H1 (cell line): Measurements from ENCODE around the gene UBE2E1. TPM values are rescaled to one million over a fixed set of nuclear protein-coding genes. Genes with fewer than 3 reads are reported as not detected.

Experiments
- CTCF ChIA-PET: fragments of 300-600 bp; sonication (Branson Sonifier 250); formaldehyde crosslinking; loops from one replicate; lab custom pipeline; 2021; ENCODE audit not compliant: partially characterized antibody; lab: Charles Lee
- POLR2A ChIA-PET: fragments of 300-600 bp; sonication (Branson Sonifier 250); formaldehyde crosslinking; loops from one replicate; lab custom pipeline; 2021; ENCODE audit warnings: inconsistent platforms; ENCODE audit not compliant: partially characterized antibody; lab: Charles Lee
- DNase-seq, 2 experiments: peaks; one replicate each; pipeline versions ENCODE4 v3.0.0 to v3.0.0-alpha.2; 2010 to 2022; ENCODE audit warnings: low spot score in 2 of 2, low read depth in 1 of 2, mixed read lengths in 1 of 2
- FAIRE-seq: peaks from 2 replicates; lab custom pipeline; 2011; peaks lifted over from hg19 to GRCh38; lab: Jason Lieb, UNC
- H2AFZ ChIP-seq: 2 replicates; pipeline ENCODE4 v1.8.1; 2012; ENCODE audit warnings: low read length, inconsistent platforms
- H2AK5ac ChIP-seq: 2 replicates; pipeline ENCODE4 v1.6.1; 2013; ENCODE audit warnings: low read depth, low read length
- H2BK120ac ChIP-seq: replicated peaks from 2 replicates; pipeline ENCODE3; 2013; ENCODE audit warnings: low read depth, low read length, inconsistent platforms
- H2BK12ac ChIP-seq: 2 replicates; pipeline ENCODE4 v1.6.1; 2013; ENCODE audit warnings: low read depth, low read length
- H2BK15ac ChIP-seq: 2 replicates; pipeline ENCODE4 v1.6.1; 2013; ENCODE audit warnings: low read length
- H2BK20ac ChIP-seq: 2 replicates; pipeline ENCODE4 v1.6.1; 2013; ENCODE audit warnings: low read length
- H2BK5ac ChIP-seq: 2 replicates; pipeline ENCODE4 v1.6.1; 2013; ENCODE audit warnings: low read depth, low read length
- H3K14ac ChIP-seq: 2 replicates; pipeline ENCODE4 v1.6.1; 2013; ENCODE audit warnings: inconsistent platforms; ENCODE audit not compliant: insufficient read length
- H3K18ac ChIP-seq: 2 replicates; pipeline ENCODE4 v1.6.1; 2013; ENCODE audit warnings: low read length; ENCODE audit errors: extremely low read depth
- H3K23ac ChIP-seq: 2 replicates; pipeline ENCODE4 v1.6.1; 2013; ENCODE audit warnings: inconsistent platforms; ENCODE audit not compliant: insufficient read length
- H3K23me2 ChIP-seq: 2 replicates; pipeline ENCODE4 v1.6.1; 2013; ENCODE audit warnings: low read depth, low read length
- H3K27ac ChIP-seq: 2 replicates; pipeline ENCODE4 v1.6.1; 2011; ENCODE audit warnings: low read depth, low read length, inconsistent platforms
- H3K27me3 ChIP-seq, 4 experiments: replicated peaks in 1 of 4; 1 replicate in 1 of 4; 2 replicates in 3 of 4; pipeline versions ENCODE4 v1.6.1 to v1.8.1; 2011 to 2013; ENCODE audit warnings: low read length in 3 of 4, mild to moderate bottlenecking in 3 of 4, inconsistent platforms in 2 of 4, mixed read lengths in 2 of 4, moderate library complexity in 1 of 4; ENCODE audit not compliant: control insufficient read depth in 3 of 4, insufficient read depth in 3 of 4; ENCODE audit errors: extremely low read depth in 1 of 4
- H3K36me3 ChIP-seq, 4 experiments: 2 replicates each; pipeline versions ENCODE4 v1.6.1 to v1.8.1; 2011 to 2013; ENCODE audit warnings: mild to moderate bottlenecking in 4 of 4, low read length in 3 of 4, moderate library complexity in 2 of 4, control low read depth in 1 of 4, inconsistent platforms in 1 of 4; ENCODE audit not compliant: insufficient read depth in 4 of 4, control insufficient read depth in 2 of 4
- H3K4ac ChIP-seq: replicated peaks from 2 replicates; pipeline ENCODE3; 2013; ENCODE audit warnings: low read length, low read depth, mixed read lengths, inconsistent platforms; ENCODE audit not compliant: insufficient read length
- H3K4me1 ChIP-seq, 4 experiments: replicated peaks in 1 of 4; 1 replicate in 1 of 4; 2 replicates in 3 of 4; pipeline versions ENCODE4 v1.6.1 to v1.8.1; 2011 to 2013; ENCODE audit warnings: low read length in 3 of 4, inconsistent platforms in 2 of 4, mixed read lengths in 1 of 4; ENCODE audit not compliant: insufficient read depth in 4 of 4, control insufficient read depth in 3 of 4
- H3K4me2 ChIP-seq, 2 experiments: 2 replicates each; pipeline versions ENCODE4 v1.6.1 to v1.8.1; 2011 to 2013; ENCODE audit warnings: low read depth in 2 of 2, low read length in 2 of 2, control low read depth in 1 of 2, inconsistent platforms in 1 of 2, mild to moderate bottlenecking in 1 of 2; ENCODE audit not compliant: insufficient read depth in 1 of 2
- H3K4me3 ChIP-seq, 4 experiments: fragments of 200-600, 300-600 bp in 1 of 4; sonication (generic), shearing (Covaris generic), sonication (Bioruptor Twin) in 1 of 4; 2 replicates each; pipeline versions ENCODE4 v1.5.1 to v1.8.1; 2011 to 2016; ENCODE audit warnings: low read length in 4 of 4, low read depth in 3 of 4, control low read depth in 2 of 4, inconsistent platforms in 2 of 4, mild to moderate bottlenecking in 2 of 4, mixed read lengths in 1 of 4, moderate library complexity in 1 of 4; ENCODE audit not compliant: insufficient read depth in 2 of 4; ENCODE audit errors: extremely low read depth in 1 of 4
- H3K56ac ChIP-seq: replicated peaks from 2 replicates; pipeline ENCODE3; 2013; ENCODE audit warnings: low read depth, mild to moderate bottlenecking, mixed read lengths, low read length, inconsistent platforms; ENCODE audit not compliant: insufficient read length
- H3K79me1 ChIP-seq: 2 replicates; pipeline ENCODE4 v1.6.1; 2013; ENCODE audit warnings: low read depth, low read length, control low read depth
- H3K79me2 ChIP-seq, 2 experiments: 2 replicates each; pipeline versions ENCODE4 v1.6.1 to v1.8.1; 2012 to 2013; ENCODE audit warnings: low read length in 2 of 2, mild to moderate bottlenecking in 2 of 2, inconsistent platforms in 1 of 2; ENCODE audit not compliant: insufficient read depth in 2 of 2, control insufficient read depth in 1 of 2
- H3K9ac ChIP-seq, 4 experiments: replicated peaks in 1 of 4; 1 replicate in 1 of 4; 2 replicates in 3 of 4; pipeline versions ENCODE4 v1.6.1 to v1.8.1; 2011 to 2013; ENCODE audit warnings: low read depth in 3 of 4, low read length in 3 of 4, control low read depth in 2 of 4, mild to moderate bottlenecking in 2 of 4, moderate library complexity in 2 of 4, inconsistent platforms in 1 of 4; ENCODE audit errors: extremely low read depth in 1 of 4
- H3K9me3 ChIP-seq, 2 experiments: 2 replicates each; pipeline versions ENCODE4 v1.6.1 to v1.8.1; 2012 to 2013; ENCODE audit warnings: mild to moderate bottlenecking in 2 of 2, moderate library complexity in 2 of 2, control low read depth in 1 of 2, inconsistent platforms in 1 of 2, low read depth in 1 of 2, low read length in 1 of 2, mixed read lengths in 1 of 2; ENCODE audit not compliant: insufficient read depth in 2 of 2
- H4K20me1 ChIP-seq, 2 experiments: replicated peaks in 1 of 2; 2 replicates each; pipeline versions ENCODE3 to v1.8.1; 2011 to 2013; ENCODE audit warnings: inconsistent platforms in 2 of 2, low read length in 2 of 2, mild to moderate bottlenecking in 1 of 2; ENCODE audit not compliant: insufficient read depth in 2 of 2, control insufficient read depth in 1 of 2
- H4K5ac ChIP-seq: 2 replicates; pipeline ENCODE4 v1.6.1; 2013; ENCODE audit warnings: low read length, low read depth, mixed read lengths, inconsistent platforms; ENCODE audit not compliant: insufficient read length
- H4K8ac ChIP-seq: 2 replicates; pipeline ENCODE4 v1.8.0; 2013; ENCODE audit warnings: mild to moderate bottlenecking, moderate library complexity, low read length, inconsistent platforms; ENCODE audit not compliant: insufficient read depth; ENCODE audit errors: extremely low read depth
- H4K91ac ChIP-seq: replicated peaks from 2 replicates; pipeline ENCODE3; 2013; ENCODE audit warnings: low read length, mixed read lengths, inconsistent platforms; ENCODE audit not compliant: insufficient read length
- NRF1 ChIP-seq: IDR thresholded peaks from 2 replicates; pipeline ENCODE4 v1.6.1; 2011; ENCODE audit warnings: mild to moderate bottlenecking, low read depth, low read length, improper control_type of control experiment
- WGBS, 2 experiments: shearing (Covaris generic) in 1 of 2; methylation state at CpG; one replicate each; pipeline versions ENCODE4 v1.1.6 to v1.1.7; 2013 to 2015; ENCODE audit warnings: low lambda C conversion rate in 2 of 2, mixed read lengths in 2 of 2, inconsistent platforms in 1 of 2, low coverage in 1 of 2, missing lambda C conversion rate in 1 of 2; ENCODE audit not compliant: insufficient replicate concordance in 2 of 2, insufficient coverage in 1 of 2, insufficient read length in 1 of 2; ENCODE audit errors: extremely low coverage in 1 of 2, missing lambda C conversion rate in 1 of 2; 5-methylcytosine and 5-hydroxymethylcytosine counted together
- polyA plus RNA-seq, 7 experiments: library from polyadenylated mRNA; depleted of rRNA in 3 of 7; stranded (reverse) in 5 of 7; unstranded in 2 of 7; fragments of >200 nt in 5 of 7; fragments of 200-250 nt in 2 of 7; gene quantifications; 1 replicate in 5 of 7; 2 replicates in 1 of 7; 4 replicates in 1 of 7; pipeline versions ENCODE4 v1.2.1 to v1.2.3, GENCODE V29; 2011 to 2013; ENCODE audit warnings: missing spikeins in 2 of 7, mixed read lengths in 2 of 7
- total RNA-seq: library from RNA; stranded (reverse); fragmentation: NEBNext Ultra II Directional; extraction: Animal tissue kit (Norgen Biotek cat#: 25700); gene quantifications from 2 replicates; pipeline ENCODE4 v1.2.1, GENCODE V29; 2021

UBE2E1 gene
- total and polyA plus RNA-seq, 2 of the 8 experiments (the other 6 are each of a cell fraction or from before 2014, with no cell fraction given), result 109 to 141 TPM

DNA sequence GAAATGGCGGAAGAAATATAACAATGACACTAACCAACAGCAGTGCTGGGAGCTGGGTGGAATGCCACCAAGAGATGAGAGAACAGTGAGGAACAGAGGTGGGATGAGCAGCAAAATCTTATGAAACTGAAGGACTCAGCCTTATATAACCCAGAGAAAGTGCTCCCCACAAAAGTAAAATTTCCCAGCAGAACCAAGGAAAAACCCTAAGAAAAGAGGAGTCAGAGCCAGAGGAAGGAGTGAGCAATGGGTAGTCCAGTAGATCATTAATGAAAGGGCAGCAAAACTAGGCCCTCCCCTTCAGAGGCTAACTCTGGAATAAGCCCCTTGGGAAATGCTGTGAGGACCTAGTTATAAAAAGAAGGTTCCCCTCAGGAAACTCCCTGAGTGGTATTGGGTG lies 24.7 kb upstream of the UBE2E1 start:
- Histone ChIP-seq H2AK5ac (no peak overlapping the region), H4K5ac (no peak overlapping the region), H3K79me2 (no peaks in the 10 kb centered on the region), H3K9me3 (no peaks in the 10 kb centered on the region), H2BK5ac (no peak overlapping the region), H4K20me1 (no peaks in the 10 kb centered on the region), H3K18ac (no peak overlapping the region), H2AFZ (0 out of 2 replicates have a peak overlapping the region, but pooled peaks have one; percentile 4), H3K56ac (no peak overlapping the region), H3K79me1 (no peaks in the 10 kb centered on the region), H3K4me3 (no peak overlapping the region), H2BK15ac (no peak overlapping the region), H3K27ac (no peak overlapping the region), H2BK12ac (no peak overlapping the region), H3K23ac (no peak overlapping the region), H4K91ac (no peak overlapping the region), H3K23me2 (no peaks in the 10 kb centered on the region), H2BK20ac (no peak overlapping the region), H3K36me3 (no peaks in the 10 kb centered on the region), H3K4ac (no peak overlapping the region), H3K14ac (no peak overlapping the region), H2BK120ac (no peak overlapping the region), H3K4me2 (no peak overlapping the region), H3K27me3 (no peaks in the 10 kb centered on the region), H4K8ac (no peak overlapping the region), H3K9ac (no peak overlapping the region), H3K4me1 (no peaks in the 10 kb centered on the region)
- FAIRE-seq, result no peak
- WGBS, 2 experiments, result 100% methylated on average over 1 of the region's 1 CpG; no CpG with 5 or more reads in 1 of the 2 experiments
- CTCF ChIA-PET, result no interaction called here
- no peak for DNase-seq
- POLR2A ChIA-PET, result interaction anchor here (0.7 kb wide), 1 partner anchor 504 kb away, joined by 3 read pairs; no protein-coding TSS in a partner anchor
- TF ChIP-seq NRF1, result no peak
